NCI-H2171 (cell line): ENCODE data around the gene OR10K2.
"Not testable (repeated sequence)": the region's sequence is repeated elsewhere in the genome, so short reads cannot be mapped to it uniquely, and the experiment has no call there.

ENCODE experiments used
- DNase-seq: peaks from one replicate; lab custom pipeline; 2025; lab: John Stamatoyannopoulos, UW

Gene OR10K2, protein sequence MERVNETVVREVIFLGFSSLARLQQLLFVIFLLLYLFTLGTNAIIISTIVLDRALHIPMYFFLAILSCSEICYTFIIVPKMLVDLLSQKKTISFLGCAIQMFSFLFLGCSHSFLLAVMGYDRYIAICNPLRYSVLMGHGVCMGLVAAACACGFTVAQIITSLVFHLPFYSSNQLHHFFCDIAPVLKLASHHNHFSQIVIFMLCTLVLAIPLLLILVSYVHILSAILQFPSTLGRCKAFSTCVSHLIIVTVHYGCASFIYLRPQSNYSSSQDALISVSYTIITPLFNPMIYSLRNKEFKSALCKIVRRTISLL

GRCh38 chr1:158426137-158426536 is at the start of gene OR10K2:
OR10K2 (minus strand) TSS chr1:158426237; CDS start chr1:158420866, 5,371 bp downstream.
- DNase-seq: no peak

DNA sequence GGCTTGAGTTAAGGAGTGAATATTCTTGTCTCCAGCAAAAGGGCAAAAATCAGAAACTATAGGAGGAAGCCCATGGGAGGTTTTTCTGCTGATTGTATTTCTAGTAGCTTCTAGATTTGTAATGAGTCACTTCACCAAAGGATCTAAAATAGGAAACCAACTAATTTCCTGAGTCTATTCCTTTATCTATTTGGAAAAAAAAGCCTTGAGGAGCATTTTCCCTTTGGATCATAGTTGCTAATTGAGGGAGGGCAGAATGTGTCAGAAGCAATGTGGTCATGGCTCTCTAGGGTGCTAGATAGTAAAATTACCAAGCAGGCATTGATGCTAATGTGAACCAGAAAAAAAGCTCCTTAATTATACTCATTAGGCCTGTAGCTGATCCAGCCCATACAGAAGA is 45.9 kb upstream of the OR10K2 start, which contains the start of gene OR10R2:
OR10R2 (plus strand) TSS at position 301 of the 400 bp plus-strand sequence. CDS start 106 bp downstream, outside the sequence.
- DNase-seq: no peak

DNA sequence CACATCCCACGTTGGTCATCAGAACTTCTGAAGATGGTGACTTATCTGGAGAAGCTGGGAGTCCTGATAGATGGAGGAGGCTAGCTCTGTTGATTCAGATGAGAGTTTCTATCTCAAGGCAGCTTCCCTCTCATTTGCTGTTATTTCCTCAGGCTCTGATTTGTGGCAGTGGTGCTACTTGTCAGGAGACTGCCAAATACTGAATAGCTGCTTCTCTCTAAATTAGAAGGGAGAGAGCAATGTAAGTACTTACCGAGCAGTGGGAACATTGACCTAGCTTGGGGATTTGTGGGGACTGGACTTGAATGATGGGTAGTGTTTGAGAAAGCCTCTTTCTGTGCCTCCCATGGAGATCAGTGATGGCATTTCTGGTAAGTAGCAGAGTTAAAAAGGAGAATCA is 35.5 kb upstream of the OR10K2 start, which contains the start of gene OR10K1:
OR10K1 (plus strand) TSS at position 301 of the 400 bp plus-strand sequence. CDS start 3,728 bp downstream, outside the sequence.
- DNase-seq: no peak

DNA sequence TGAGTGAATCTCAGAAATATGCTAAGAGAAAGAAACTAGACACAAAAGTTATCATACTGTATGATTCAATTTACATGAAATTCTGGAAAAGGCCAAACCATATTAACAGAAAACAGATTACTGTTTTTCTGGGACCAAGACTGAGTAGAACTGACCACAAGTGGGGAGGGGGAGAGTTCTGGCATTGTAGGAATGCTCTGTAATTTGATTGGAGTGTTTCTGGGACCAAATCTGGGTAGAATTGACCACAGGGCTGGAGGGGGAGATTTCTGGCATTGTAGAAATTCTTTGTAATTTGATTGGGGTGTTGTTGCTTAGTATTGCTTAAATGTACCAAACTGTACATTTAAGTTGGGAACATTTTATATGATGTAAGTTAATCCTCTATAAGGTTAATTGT is 32.2 kb upstream of the OR10K2 start:
- no peak for DNase-seq

- no peak for DNase-seq
Observed at GRCh38 chr1:158457246-158457645, 31.2 kb upstream of the OR10K2 start.

GRCh38 chr1:158454537-158454936 is 28.5 kb upstream of the OR10K2 start:
- DNase-seq: no peak

DNA sequence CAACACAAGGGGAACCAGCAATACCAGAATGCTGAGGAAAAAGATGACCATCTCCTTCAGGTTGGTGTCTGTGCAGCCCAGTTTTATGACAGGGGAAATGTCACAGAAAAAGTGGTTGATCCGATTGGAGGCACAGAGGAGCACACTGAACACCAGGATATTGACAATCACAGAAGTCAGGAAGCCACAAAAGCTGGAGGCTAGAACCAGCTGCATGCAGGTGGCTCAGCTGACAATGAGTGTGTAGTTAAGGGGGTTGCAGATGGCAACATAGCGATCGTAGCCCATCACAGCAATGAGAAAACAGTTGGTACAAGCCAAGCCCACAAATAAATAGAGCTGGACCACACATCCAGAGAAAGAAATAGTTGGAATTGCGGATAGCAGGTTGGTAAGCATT is 19.3 kb upstream of the OR10K2 start:
- no peak for DNase-seq

DNA sequence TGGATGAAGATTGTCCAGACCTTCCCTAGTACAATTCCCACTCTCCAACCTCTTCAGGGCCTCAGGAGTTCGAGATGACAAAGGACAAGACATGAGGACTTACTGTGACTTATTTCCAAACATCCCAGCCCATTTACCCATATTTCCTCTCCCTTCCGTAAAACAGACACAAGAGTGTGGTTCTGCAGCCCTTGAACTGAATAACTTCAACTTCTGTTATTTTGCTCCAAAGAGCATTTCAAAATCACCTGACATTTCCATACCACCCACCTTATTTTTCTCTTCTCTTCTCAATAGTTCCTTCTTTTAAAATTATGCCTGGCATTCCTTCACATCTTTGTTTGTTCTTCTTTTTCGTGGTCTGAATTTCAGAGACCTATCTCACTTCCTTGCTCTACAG is 8.7 kb upstream of the OR10K2 start:
- no peak for DNase-seq

GRCh38 chr1:158430163-158430562 is 4.1 kb upstream of the OR10K2 start:
- not testable (repeated sequence) for DNase-seq

DNA sequence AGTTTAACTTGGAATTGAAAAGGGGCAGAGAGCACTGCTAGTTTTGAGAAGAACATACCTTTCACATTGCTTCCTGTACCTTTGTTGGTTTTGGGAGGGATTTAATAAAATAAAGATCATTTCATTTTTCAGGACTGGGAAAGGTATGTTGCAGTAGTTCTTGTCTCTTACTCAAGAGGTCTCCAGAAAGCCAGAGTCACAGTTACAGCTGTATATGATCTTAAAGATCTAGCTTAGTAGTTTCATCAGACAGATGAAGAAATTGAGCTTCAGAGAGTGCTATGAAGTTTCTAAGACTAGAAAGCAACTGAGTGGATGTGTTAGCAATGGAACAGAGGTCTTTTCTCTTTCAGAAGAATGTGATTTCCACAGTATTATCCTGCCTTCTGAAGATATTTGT is 1.0 kb downstream of the OR10K2 start:
- DNase-seq: no peak

DNA sequence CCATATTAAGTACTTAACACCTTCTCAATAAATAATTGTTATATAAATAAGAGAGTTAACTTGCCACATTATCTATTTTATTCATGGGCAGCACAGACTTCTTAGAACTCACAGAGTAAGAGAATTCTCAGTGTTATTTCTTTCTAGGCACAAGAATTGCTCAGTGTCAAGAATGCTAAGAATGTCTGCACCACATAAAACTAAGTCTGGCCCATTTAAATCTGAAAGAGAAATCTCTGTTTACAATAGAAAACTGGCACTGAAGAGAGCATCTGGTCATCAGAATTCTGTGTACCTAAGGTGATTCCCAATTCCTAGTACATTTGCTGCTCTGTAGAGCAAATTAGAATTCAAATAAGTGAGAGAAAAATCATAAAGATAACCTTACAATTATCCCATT is 3.8 kb downstream of the OR10K2 start:
- no peak for DNase-seq

DNA sequence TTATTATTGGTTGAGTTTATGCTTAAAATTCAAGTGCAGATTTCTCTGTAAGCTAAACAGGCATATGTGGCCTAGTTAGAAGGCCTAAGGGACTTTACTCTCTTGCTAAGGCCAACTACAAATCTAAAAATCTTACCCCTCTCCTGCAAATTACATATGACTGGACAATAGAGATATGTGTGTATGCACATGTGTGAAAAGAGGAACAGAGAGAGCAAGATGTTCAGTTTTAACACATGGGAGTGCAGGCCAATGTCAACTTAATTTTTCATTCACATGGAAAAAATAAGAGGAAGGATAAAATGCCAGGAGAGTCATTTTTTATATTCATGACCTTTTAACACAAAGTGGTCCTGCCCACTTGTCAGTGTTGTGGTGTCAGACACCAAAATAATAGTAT is 8.5 kb downstream of the OR10K2 start:
- no peak for DNase-seq

DNA sequence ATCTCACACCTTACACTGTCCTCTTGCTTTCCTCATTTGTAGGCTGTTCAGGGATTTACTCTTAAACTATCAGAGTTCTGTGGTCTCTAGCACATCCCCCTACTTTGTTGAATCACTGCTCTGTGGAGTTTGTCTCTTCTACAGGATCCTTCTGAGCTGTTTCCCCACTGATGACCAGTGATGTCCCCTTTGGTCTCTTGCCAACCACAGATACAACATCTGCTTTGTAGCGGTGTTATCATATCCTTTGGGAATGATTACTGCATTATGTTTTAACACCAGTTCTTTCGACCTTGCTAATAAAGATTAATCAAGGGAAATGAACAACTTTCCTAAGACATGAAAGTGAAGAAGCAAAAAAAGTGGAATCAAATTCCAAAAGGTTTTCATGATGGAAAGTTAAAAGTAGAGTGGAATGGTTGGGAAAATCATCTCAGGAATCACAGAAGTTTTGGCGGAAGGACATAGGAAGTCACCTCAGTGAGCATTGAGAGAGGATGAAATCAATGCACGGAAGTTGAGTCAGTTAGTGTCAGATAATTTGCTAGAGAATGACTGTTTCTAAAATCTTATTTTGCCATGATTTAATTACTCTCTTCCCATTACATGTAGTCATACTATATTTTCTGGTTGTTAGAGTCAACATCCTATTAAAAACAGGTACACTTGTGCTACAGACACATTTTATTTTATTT is 11.2 kb downstream of the OR10K2 start:
- DNase-seq: no peak

- DNase-seq: no peak
Observed at GRCh38 chr1:158407092-158407491, 18.9 kb downstream of the OR10K2 start.

DNA sequence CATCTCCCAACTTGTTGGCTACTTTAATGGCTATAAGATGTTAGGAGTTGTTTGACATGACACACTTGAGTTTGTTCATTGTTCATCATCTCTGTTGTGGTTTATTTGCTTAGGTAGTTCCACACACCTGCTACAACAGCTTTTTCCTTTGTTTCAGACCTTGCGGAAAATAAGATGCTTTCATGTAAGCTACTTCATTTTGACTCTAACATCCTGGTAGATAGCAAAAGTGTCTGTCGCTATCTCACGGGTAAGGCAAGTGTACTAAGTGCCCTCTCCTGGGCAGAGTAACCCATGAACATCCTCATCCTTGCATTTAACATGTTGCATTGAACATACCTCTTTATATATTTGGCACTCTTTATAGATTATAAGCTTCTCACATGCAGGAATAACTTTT is 25.2 kb downstream of the OR10K2 start:
- DNase-seq: no peak

DNA sequence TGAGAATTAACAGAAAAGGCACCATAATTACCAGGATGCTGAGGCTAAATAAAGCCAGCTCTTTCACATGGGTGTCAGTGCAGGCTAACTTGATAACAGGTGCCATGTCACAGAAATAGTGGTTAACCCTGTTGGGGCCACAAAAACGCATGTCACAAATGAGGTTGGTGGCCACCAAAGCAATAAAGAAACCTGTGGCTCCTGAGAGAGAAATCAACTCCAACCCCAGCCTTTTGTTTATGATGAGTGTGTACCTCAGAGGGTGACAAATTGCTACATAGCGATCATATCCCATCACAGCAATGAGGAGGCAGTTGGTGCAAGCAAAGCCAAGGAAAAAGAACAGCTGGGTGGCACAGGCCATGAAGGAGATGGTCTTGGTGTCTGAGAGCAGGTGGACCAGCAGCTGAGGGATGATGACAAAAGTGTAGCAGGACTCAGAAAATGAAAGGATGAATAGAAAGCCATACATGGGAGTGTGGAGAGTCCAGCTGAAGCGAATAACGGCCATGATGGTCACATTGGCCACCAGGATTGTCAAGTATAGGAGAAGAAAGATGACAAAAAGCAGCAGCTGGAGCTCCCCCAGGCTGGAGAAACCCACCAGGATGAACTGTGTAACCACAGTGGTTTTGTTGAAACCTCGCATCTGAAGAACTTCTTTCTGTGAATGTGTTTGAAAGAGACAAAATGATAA is 27.1 kb downstream of the OR10K2 start, which contains the start of gene OR10T2:
OR10T2 (minus strand) TSS at position 649 of the 697 bp plus-strand sequence; CDS start at position 649, 0 bp downstream.
- DNase-seq: no peak

DNA sequence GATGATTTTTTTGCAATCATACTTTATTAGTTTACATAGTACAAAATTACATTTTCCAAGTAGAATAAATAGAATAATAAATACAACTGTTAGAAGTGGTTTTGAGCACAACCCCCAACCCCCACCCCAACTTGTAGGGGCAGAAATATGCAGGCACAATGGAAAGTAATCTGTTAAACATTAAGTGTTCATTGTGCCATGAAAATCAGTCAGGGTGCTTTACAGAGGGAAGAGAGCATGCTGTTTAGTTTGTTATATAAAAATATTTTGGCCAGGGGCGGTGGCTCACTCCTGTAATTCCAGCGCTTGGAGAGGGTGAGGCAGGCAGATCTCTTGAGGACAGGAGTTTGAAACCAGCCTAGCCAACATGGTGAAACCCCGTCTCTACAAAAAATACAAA is 29.4 kb downstream of the OR10K2 start:
- DNase-seq: no peak

- no peak for DNase-seq
Observed at GRCh38 chr1:158393476-158393875, 32.6 kb downstream of the OR10K2 start.

GRCh38 chr1:158391099-158391498 is 34.9 kb downstream of the OR10K2 start:
- DNase-seq: no peak

GRCh38 chr1:158390331-158390730 is 35.7 kb downstream of the OR10K2 start:
- no peak for DNase-seq

- DNase-seq: no peak
Observed at GRCh38 chr1:158374860-158375259, 51.2 kb downstream of the OR10K2 start.

DNA sequence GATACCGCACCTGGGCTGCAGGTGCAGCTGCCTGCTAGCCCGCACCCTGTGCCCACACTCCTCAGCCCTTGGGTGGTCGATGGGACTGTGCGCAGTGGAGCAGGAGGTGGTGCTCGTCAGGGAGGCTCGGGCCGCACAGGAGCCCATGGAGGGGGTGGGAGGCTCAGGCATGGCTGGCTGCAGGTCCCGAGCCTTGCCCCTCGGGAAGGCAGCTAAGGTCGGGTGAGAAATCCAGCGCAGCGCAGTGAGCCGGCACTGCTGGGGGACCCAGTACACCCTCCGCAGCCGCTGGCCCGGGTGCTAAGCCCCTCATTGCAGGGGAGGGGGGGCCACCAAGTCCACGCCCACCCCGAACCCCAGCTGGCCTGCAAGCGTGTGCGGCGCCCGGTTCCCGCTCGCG is 51.9 kb downstream of the OR10K2 start:
- not testable (repeated sequence) for DNase-seq
